ENCODE measurements around the gene ONECUT2.

The ONECUT2 gene

DNA sequence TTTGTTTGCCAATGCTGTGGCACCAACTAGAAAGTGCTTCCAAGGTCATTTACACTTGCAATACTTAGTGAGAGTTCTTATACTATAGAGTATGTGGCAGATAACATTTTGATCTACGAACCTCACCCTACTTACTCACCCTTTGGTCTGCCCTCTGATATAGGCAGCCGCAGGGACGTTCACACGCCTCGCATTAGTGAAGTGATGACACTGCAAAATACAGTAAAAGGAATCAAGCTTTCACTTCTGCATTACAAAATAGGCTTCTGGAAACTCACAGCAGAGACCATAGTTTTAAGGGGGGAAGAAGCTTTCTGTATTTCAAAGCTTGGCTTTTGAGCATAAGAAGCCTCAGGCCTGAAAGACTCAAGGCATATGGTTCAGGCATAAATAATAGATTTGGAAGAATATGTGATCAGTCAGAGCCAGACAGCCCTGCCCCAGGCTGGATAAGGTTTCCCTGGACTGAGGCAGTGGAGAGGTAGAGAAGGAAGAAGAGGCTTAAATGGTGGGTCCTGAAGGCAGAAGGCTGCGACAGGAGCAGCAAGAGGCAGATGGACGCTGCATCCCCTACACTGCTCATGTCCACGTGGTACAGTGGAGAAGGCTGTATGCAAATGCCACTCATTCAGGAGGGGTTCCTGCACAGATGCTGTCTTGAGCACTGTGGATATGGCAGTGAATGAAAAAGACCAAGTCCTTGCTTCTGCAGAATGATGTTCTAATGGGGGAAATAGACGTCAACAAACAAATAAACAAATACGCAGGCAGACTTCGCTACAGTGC lies 88.2 kb downstream of the ONECUT2 start:
- no peak for DNase-seq (ENCODE audit: low read depth in 3 of 3, low spot score in 1 of 3)

DNA sequence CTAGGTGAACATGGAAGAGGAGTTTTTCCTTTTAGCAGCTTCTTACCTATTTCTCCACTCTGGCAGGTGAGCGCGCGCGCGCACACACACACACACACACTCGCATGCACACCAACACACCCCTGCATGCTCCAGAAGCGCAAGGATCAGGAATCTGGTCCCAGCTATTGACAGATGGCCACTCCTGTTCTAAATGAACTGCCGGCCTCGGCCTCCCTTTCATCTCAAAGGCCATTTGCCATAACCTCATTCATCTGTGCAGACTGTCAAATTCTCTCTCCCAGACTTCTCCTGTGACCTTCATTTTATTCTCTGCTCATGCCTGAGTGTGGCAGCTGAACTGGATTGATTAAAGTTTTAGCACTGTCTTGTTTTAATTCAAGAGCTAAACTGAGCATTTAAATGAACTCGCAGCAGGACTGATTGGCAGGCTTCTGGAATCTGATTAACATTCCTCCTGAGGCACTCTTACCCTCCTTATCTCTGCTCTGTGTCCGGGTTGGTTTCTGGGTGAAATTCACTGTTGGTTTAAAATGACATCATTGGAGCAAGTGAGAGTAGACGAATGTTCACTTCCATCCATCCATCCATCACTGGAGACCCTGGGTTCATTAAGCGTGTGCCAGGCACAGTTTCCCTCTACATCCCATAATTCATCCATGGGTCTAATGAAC lies 92.5 kb downstream of the ONECUT2 start:
- no peak for DNase-seq (ENCODE audit: low read depth in 3 of 3, low spot score in 1 of 3)

DNA sequence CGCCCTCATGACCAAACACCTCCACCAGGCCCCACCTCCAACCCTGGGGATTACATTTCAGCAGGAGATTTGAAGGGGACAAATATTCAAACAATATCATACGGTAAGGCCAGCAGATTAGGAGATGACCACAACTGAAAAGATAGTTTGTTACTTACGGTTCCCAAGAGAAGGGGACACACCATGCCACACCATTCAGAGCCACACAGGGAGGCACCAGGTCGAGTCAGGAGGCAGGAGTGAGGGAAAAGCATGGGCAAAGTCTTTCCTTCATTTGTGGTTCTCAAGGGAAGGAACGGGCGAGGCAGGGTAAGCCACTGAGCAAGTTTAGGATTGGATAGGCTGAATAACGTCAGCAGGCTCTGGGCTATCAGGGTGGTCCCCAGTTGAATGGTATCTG lies 94.0 kb downstream of the ONECUT2 start:
- no peak for DNase-seq (ENCODE audit: low read depth in 3 of 3, low spot score in 1 of 3)

DNA sequence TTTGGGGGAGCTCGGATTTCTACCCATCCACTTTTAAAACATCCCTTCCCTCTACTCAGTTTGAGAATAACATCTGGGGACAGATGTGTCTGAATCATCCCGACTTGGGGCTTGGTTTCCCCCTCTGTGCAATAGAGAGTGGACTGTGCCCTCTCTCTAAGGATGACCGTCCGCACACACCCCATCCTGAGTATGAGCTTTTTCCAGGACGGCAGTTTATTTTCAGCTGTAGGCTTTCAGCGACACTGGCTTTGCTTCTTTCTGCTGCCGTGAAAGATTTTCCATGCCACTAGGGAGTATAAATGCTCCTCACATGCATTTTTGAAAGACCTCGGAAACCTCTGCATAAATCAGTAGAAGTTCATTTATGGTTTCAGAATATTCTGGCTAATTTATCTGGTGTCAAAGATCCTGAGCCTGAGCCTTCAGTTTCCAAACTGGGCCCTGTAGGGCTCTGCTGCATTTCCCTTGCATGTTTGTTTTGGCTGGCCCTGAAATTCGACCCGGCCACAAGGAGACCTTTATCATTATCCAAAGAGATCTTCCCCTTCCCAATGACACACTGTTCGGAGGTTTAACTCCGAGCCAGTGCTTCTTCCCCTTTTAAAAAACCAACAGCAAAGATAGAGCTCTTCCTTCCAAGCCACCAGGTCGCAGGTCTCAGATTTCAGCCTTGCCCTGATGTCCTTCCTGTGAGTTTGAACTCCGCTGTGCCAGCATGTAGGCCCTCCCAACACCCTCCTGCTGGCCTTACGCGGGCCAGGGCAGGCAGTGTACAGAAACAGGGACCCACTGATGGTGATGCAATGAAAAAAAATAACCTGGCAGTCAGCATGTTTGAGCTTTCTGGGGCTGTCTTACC lies 98.1 kb downstream of the ONECUT2 start:
- DNase-seq (ENCODE audit: low read depth in 3 of 3, low spot score in 1 of 3) = no peak

DNA sequence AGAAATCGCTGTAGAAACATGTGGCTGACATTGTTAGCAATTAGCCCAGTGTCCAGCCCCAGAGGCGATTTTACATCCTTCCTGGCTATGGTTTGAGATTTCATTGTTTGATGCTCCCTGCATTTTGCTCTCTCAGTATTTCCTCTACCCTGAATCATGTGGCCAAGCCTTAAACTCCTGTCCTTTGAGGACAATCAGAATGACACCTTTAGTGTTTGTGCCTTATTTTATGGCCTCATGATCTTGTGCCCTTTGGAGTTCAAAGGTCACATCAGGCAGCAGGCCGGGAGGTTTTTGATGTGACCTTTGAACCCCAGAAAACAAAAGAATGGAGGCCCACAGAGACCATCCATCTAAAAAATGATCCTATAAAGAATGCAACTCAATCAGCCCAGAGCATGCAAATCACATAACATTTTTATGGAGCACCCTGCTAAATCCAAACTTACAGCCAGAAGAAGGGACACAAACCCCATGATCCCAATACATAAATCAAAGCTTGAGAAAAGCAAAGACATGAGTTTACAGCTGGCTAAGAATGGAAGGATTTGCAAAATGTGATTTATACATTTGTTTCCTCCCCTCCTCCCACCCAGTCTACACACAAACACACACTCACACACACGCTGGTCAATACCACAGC lies 98.8 kb downstream of the ONECUT2 start:
- DNase-seq (ENCODE audit: low read depth in 3 of 3, low spot score in 1 of 3) = no peak

DNA sequence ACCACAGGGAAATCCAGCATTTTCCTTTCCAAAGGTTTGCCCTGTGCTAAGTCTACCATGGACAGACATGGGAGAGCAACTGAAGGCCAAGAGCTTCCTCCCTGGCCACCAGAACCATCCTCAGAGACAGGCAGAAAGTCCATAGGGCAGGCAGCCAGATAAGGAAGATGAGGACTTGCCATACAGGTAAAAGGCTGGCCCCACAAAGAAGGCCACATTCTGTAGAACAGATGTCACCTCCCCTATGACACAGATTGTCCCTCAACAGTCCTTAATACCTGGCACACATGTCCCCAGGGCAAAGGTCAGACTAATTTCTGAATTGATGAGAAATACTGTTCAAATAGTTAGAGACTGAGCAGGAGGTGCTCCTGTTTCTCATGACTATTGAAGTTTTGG lies 99.3 kb downstream of the ONECUT2 start:
- DNase-seq (ENCODE audit: low read depth in 3 of 3, low spot score in 1 of 3) = no peak

DNA sequence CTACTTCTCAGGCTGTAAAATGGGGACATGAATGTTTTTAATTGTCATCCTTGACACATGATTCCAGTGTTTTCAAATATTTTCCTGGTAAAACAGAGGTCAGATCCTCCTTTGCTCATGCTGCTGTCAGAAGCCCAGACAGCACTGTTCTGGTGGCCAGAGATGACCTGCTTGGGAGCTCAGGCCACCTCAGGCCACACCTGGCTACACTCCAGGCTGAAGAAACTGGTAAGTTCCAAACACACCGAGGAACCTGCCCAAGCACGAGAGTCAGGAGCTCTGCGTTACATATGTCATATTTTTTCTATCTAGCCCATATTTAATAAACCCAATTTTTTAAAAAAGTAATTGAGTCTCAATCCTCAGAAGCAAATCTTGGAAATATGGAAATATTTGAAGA lies 103.4 kb downstream of the ONECUT2 start:
- no peak for DNase-seq (ENCODE audit: low read depth in 3 of 3, low spot score in 1 of 3)

DNA sequence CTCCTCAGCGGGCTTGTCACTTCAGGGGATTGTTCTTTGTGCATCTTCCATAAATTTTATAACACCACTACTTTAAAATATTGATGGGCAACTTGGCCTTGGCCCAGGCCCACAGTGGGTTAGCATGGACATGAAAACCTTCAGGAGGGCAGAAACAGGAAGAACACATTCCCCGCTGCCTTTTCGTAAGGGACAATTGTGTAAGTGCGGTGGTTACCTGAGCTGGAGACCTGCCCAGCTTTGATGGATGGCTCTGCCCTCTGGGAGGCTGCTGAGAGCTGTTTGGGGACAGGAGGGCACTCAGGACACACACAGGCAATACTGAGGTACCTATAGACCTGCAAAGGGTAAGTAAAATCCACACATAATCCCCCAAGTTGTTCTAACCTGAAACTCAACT lies 104.5 kb downstream of the ONECUT2 start:
- no peak for DNase-seq (ENCODE audit: low read depth in 3 of 3, low spot score in 1 of 3)

Data from stimulated activated CD4-positive, alpha-beta T cell treated with anti-CD3 and anti-CD28 coated beads, TNF-alpha, amount 100 ng/mL, for 1 hour (primary cell).